Astrocyte (in vitro differentiated cells and primary cell): ENCODE measurements around the gene SERHL2. TPM values are rescaled to one million over a fixed set of nuclear protein-coding genes. Genes with fewer than 3 reads are reported as not detected.
"Not testable (repeated sequence)": the region's sequence is repeated elsewhere in the genome, so short reads cannot be mapped to it uniquely, and the experiment has no call there.

Experiments used
- DNase-seq: peaks from one replicate; pipeline ENCODE4 v3.0.0-alpha.2; 2010; ENCODE audit warnings: low read depth
- FAIRE-seq: peaks from 2 replicates; lab custom pipeline; 2011; peaks lifted over from hg19 to GRCh38; lab: Jason Lieb, UNC
- H2AFZ ChIP-seq: 2 replicates; pipeline ENCODE4 v1.6.0; 2012; ENCODE audit warnings: low read depth, low read length, inconsistent platforms
- H3K27ac ChIP-seq: 2 replicates; pipeline ENCODE4 v1.5.1; 2011; ENCODE audit warnings: low read depth, low read length, inconsistent platforms
- H3K27me3 ChIP-seq: 2 replicates; pipeline ENCODE4 v1.6.0; 2011; ENCODE audit warnings: low read length, inconsistent platforms; ENCODE audit not compliant: insufficient read depth
- H3K36me3 ChIP-seq: 2 replicates; pipeline ENCODE4 v1.5.1; 2011; ENCODE audit warnings: low read length, inconsistent platforms; ENCODE audit not compliant: insufficient read depth
- H3K4me1 ChIP-seq: 2 replicates; pipeline ENCODE4 v1.5.1; 2011; ENCODE audit warnings: low read length, inconsistent platforms; ENCODE audit not compliant: insufficient read depth
- H3K4me2 ChIP-seq: 2 replicates; pipeline ENCODE4 v1.6.0; 2012; ENCODE audit warnings: low read length, inconsistent platforms
- H3K4me3 ChIP-seq: 2 replicates; pipeline ENCODE4 v1.5.1; 2011; ENCODE audit warnings: low read depth, mild to moderate bottlenecking, low read length, inconsistent platforms; ENCODE audit not compliant: insufficient read depth
- H3K79me2 ChIP-seq: 2 replicates; pipeline ENCODE4 v1.6.0; 2012; ENCODE audit warnings: mild to moderate bottlenecking, low read length, inconsistent platforms; ENCODE audit not compliant: insufficient read depth
- H3K9ac ChIP-seq: 2 replicates; pipeline ENCODE4 v1.6.0; 2012; ENCODE audit warnings: mild to moderate bottlenecking, low read length, inconsistent platforms
- H3K9me3 ChIP-seq: 2 replicates; pipeline ENCODE4 v1.5.1; 2012; ENCODE audit warnings: low read depth, mild to moderate bottlenecking, low read length, inconsistent platforms; ENCODE audit not compliant: insufficient read depth
- H4K20me1 ChIP-seq: 2 replicates; pipeline ENCODE4 v1.6.0; 2012; ENCODE audit warnings: low read length, inconsistent platforms; ENCODE audit not compliant: insufficient read depth
- H3K27ac Mint-ChIP-seq: one replicate; pipeline ENCODE4 v1.8.0; 2021; ENCODE audit warnings: mild to moderate bottlenecking, mixed read lengths; ENCODE audit not compliant: unreplicated experiment
- H3K27me3 Mint-ChIP-seq: one replicate; pipeline ENCODE4 v1.8.0; 2021; ENCODE audit warnings: low read depth, mixed read lengths; ENCODE audit not compliant: unreplicated experiment
- H3K36me3 Mint-ChIP-seq: one replicate; pipeline ENCODE4 v1.8.0; 2021; ENCODE audit warnings: low read depth, mixed read lengths; ENCODE audit not compliant: unreplicated experiment
- H3K4me1 Mint-ChIP-seq: one replicate; pipeline ENCODE4 v1.8.0; 2021; ENCODE audit warnings: low read depth, mixed read lengths; ENCODE audit not compliant: unreplicated experiment
- H3K4me3 Mint-ChIP-seq: one replicate; pipeline ENCODE4 v1.8.0; 2021; ENCODE audit warnings: mild to moderate bottlenecking, moderate library complexity, mixed read lengths; ENCODE audit not compliant: unreplicated experiment
- H3K9me3 Mint-ChIP-seq: one replicate; pipeline ENCODE4 v1.8.0; 2021; ENCODE audit warnings: mild to moderate bottlenecking, mixed read lengths; ENCODE audit not compliant: unreplicated experiment
- EZH2 ChIP-seq: IDR thresholded peaks from 2 replicates; pipeline ENCODE4 v1.6.1; 2012; ENCODE audit warnings: mild to moderate bottlenecking, low read length, inconsistent platforms; ENCODE audit not compliant: insufficient read depth
- total RNA-seq: library from RNA; stranded (reverse); gene quantifications from 2 replicates; pipeline ENCODE4 v1.2.1, GENCODE V29; 2021
- TF ChIP-seq, protein P1 (sequence below): IDR thresholded peaks from 2 replicates; pipeline ENCODE4 v1.5.1; 2011; ENCODE audit warnings: low read depth, mild to moderate bottlenecking, inconsistent platforms, low read length, moderate library complexity; ENCODE audit not compliant: insufficient read depth

The SERHL2 gene
- total RNA-seq, 1 donor from 2014 or later, result 1.2 TPM

DNA sequence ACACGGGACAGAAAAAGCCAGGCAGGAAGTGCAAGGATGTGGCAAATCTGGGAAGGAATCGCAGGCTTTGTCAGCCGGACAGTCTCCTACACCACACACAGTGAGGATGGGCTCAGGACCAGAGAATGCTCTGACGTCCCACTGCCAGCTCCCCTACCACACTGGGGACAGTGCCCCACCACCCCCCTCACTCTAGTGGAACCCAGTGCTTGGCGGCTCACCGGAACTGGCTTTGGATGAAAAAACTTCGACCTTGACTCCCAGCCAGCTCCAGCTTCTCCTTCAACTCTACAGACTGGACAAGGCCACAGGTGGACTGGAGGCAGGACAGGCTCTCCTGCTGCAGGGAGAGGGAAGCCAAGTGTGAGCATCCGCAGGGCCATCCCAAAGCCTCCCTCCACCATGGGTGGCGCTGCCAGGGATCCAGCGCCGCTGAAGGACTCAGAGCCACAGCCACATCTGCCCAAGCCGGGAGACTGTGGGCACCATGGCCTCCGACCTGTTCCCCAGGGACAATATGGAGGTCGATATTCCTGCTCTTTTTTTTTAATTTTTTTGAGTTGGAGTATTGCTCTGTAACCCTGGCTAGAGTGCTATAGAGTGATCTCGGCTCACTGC, 24.0 kb downstream of the SERHL2 start:
- DNase-seq (no peak), FAIRE-seq (no peak)
- no peak overlapping the region for H3K27ac Mint-ChIP-seq
- Histone ChIP-seq H3K27ac (no peak overlapping the region), H3K4me3 (no peak overlapping the region), H2AFZ (no peak overlapping the region), H3K4me2 (no peak overlapping the region), H3K36me3 (no peaks in the 10 kb centered on the region), H3K9ac (no peak overlapping the region), H3K79me2 (peaks cover 27% of the 10 kb centered on the region), H3K27me3 (no peaks in the 10 kb centered on the region), H3K9me3 (no peaks in the 10 kb centered on the region), H3K4me1 (peaks cover 5% of the 10 kb centered on the region), H4K20me1 (peaks cover 10% of the 10 kb centered on the region)
- H3K36me3 Mint-ChIP-seq, result peaks cover 3% of the 10 kb centered on the region
- TF ChIP-seq, protein P1, sequence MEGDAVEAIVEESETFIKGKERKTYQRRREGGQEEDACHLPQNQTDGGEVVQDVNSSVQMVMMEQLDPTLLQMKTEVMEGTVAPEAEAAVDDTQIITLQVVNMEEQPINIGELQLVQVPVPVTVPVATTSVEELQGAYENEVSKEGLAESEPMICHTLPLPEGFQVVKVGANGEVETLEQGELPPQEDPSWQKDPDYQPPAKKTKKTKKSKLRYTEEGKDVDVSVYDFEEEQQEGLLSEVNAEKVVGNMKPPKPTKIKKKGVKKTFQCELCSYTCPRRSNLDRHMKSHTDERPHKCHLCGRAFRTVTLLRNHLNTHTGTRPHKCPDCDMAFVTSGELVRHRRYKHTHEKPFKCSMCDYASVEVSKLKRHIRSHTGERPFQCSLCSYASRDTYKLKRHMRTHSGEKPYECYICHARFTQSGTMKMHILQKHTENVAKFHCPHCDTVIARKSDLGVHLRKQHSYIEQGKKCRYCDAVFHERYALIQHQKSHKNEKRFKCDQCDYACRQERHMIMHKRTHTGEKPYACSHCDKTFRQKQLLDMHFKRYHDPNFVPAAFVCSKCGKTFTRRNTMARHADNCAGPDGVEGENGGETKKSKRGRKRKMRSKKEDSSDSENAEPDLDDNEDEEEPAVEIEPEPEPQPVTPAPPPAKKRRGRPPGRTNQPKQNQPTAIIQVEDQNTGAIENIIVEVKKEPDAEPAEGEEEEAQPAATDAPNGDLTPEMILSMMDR, result no peak
- no peak for TF ChIP-seq EZH2
- H3K27me3 Mint-ChIP-seq, result no peaks in the 10 kb centered on the region
- H3K9me3 Mint-ChIP-seq, result no peaks in the 10 kb centered on the region
- no peak overlapping the region for H3K4me3 Mint-ChIP-seq
- peaks cover 2% of the 10 kb centered on the region for H3K4me1 Mint-ChIP-seq

DNA sequence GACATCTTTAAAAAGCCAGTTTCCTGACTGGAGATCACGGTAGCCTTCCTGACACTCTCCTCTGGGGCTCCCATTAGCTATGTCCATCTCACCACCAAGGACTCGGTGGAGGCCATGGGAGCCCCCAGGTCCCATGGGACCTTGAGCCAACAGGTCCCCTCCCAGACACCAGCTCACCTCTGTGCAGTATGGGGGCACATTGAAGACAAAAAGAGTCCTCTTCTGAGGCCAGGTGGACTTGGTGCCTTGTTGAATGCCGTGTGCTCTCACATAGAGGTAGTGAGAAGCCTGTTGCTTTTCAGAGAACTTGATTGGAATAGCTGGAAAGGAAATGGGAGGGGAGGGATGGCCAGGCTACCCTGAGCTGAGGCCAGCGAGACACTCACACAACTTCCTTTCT, 26.3 kb downstream of the SERHL2 start:
- not testable (repeated sequence) for FAIRE-seq, H3K4me1 ChIP-seq
- peak overlapping the region; percentile 71 for H3K4me3 Mint-ChIP-seq

DNA sequence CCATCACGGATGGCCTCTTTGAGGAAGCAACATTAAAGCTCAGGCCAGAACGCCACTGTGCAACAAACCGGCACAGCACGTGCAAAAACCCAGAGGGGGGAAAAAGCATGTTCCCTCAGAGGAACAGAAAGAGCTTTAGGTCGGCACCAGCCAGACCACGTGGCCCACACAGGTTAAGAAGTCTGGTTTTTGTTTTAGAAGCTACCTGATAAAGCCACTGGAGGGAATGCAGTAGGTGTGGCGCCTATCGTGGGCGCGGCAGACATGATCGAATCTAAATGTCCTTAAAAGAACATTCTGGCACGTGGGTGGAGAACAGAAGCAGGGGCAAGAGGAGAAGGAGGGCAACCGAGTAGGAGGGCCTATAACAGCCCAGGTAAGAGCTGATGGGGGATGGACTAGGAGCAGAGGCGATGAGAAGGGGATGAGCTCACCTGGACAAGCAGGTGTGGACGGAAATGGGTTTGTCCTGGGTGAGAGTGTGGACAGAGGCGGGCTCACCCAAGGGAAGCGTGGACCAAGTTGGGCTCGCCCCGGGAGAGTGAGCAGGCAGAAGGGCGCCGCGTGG, 27.5 kb downstream of the SERHL2 start:
- not testable (repeated sequence) for H3K27ac Mint-ChIP-seq

More for the DNA sequence above, 26.3 kb downstream of the SERHL2 start:
- not testable (repeated sequence) for H3K27ac ChIP-seq, H3K4me3 ChIP-seq, H3K27me3 ChIP-seq, H2AFZ ChIP-seq, H3K36me3 ChIP-seq, H3K4me2 ChIP-seq, H3K9me3 ChIP-seq, H3K9ac ChIP-seq, H3K27ac Mint-ChIP-seq, H3K9me3 Mint-ChIP-seq, H3K4me1 Mint-ChIP-seq, DNase-seq, H3K36me3 Mint-ChIP-seq, H3K27me3 Mint-ChIP-seq
- Histone ChIP-seq H4K20me1 (peaks cover 10% of the 10 kb centered on the region), H3K79me2 (peaks cover 27% of the 10 kb centered on the region)

More for the DNA sequence above, 27.5 kb downstream of the SERHL2 start:
- H3K4me3 Mint-ChIP-seq, result peak overlapping the region; percentile 95
- not testable (repeated sequence) for DNase-seq, H3K9me3 Mint-ChIP-seq, H3K27me3 Mint-ChIP-seq, H3K9me3 ChIP-seq, H3K4me1 ChIP-seq, H3K36me3 Mint-ChIP-seq, H3K4me1 Mint-ChIP-seq, FAIRE-seq, H3K27me3 ChIP-seq, H2AFZ ChIP-seq
- peak overlapping the region; percentile 83 for H3K9ac ChIP-seq
- H3K4me2 ChIP-seq, result peak overlapping the region; percentile 87
- peaks cover 10% of the 10 kb centered on the region for H4K20me1 ChIP-seq
- H3K36me3 ChIP-seq, result peaks cover 18% of the 10 kb centered on the region
- peaks cover 27% of the 10 kb centered on the region for H3K79me2 ChIP-seq
- H3K4me3 ChIP-seq, result peak overlapping the region; percentile 71
- peak overlapping the region; percentile 50 for H3K27ac ChIP-seq
